Measurements from ENCODE around the gene CMSS1. TPM values are rescaled to one million over a fixed set of nuclear protein-coding genes. Genes with fewer than 3 reads are reported as not detected.

CMSS1 gene
- total RNA-seq, 1 experiment from 2014 or later, result 64.1 TPM

- intact Hi-C loops (cut with micrococcal nuclease), result no loop called here
- Histone ChIP-seq H3K36me3 (ENCODE audit: control insufficient read depth in 1 of 2, insufficient read depth in 2 of 2, low read length in 2 of 2) (no peaks in the 10 kb centered on the region), H3K4me3 (replicated peaks in 1 of 2; ENCODE audit: low read depth in 1 of 2, low read length in 2 of 2) (no peak overlapping the region), H2AFZ (ENCODE audit: low read depth, low read length, poor library complexity, severe bottlenecking) (no peak overlapping the region), H3K79me2 (ENCODE audit: insufficient read depth, low read length) (no peaks in the 10 kb centered on the region), H4K20me1 (ENCODE audit: insufficient read depth) (no peaks in the 10 kb centered on the region), H3K27ac (ENCODE audit: low read depth, low read length) (no peak overlapping the region), H3K4me1 (ENCODE audit: control insufficient read depth in 1 of 2, insufficient read depth in 2 of 2, low read length in 2 of 2) (no peaks in the 10 kb centered on the region), H3K4me2 (ENCODE audit: low read length) (no peak overlapping the region), H3K9me3 (ENCODE audit: control insufficient read depth in 1 of 2, insufficient read depth in 1 of 2, low read depth in 1 of 2, low read length in 2 of 2) (no peaks in the 10 kb centered on the region), H3K27me3 (ENCODE audit: insufficient read depth, low read length) (no peaks in the 10 kb centered on the region), H3K9ac (ENCODE audit: low read length) (no peak overlapping the region), H3K9me2 (ENCODE audit: insufficient read depth) (no peaks in the 10 kb centered on the region)
- ATAC-seq (no peak), DNase-seq (ENCODE audit: low read depth, low spot score) (no peak)
- POLR2A ChIA-PET, result no interaction called here
- RAD21 ChIA-PET (ENCODE audit: low non-redundant PET in 1 of 2, low total read pairs in 2 of 2, uncharacterized antibody in 2 of 2, unreplicated experiment in 2 of 2), result no interaction called here
- CTCF ChIA-PET, result no interaction called here
- BruUV-seq (replicated peaks), result no TSS peak
- no peak for TF ChIP-seq TCF7L2 (IDR thresholded peaks at IDR 0.05; ENCODE audit: borderline replicate concordance, extremely low read depth, insufficient read depth, insufficient read length)
- no peak for TF ChIP-seq SIN3A (IDR thresholded peaks at IDR 0.05; ENCODE audit: low read depth)
- TF ChIP-seq ZBTB33 (IDR thresholded peaks at IDR 0.05; ENCODE audit: extremely low read depth, insufficient replicate concordance, low read length), result no peak
- TF ChIP-seq ZNF274 (IDR thresholded peaks at IDR 0.05; ENCODE audit: low read depth, low read length), result no peak
- TF ChIP-seq, protein P1, sequence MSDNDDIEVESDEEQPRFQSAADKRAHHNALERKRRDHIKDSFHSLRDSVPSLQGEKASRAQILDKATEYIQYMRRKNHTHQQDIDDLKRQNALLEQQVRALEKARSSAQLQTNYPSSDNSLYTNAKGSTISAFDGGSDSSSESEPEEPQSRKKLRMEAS (IDR thresholded peaks at IDR 0.05), result no peak
- no peak for TF ChIP-seq REST (IDR thresholded peaks at IDR 0.05; ENCODE audit: low read depth)
- no peak for TF ChIP-seq SP1 (IDR thresholded peaks at IDR 0.05; ENCODE audit: low read depth)
- no peak for TF ChIP-seq EZH2 (IDR thresholded peaks at IDR 0.05)
- no peak for TF ChIP-seq YY1 (IDR thresholded peaks at IDR 0.05; ENCODE audit: extremely low read depth, insufficient replicate concordance, low read depth, low read length)
- no peak for TF ChIP-seq CBX3 (IDR thresholded peaks at IDR 0.05; ENCODE audit: low read depth)
- TF ChIP-seq, protein P2, sequence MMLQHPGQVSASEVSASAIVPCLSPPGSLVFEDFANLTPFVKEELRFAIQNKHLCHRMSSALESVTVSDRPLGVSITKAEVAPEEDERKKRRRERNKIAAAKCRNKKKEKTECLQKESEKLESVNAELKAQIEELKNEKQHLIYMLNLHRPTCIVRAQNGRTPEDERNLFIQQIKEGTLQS (IDR thresholded peaks at IDR 0.05), result no peak
- no peak for TF ChIP-seq RAD21 (IDR thresholded peaks at IDR 0.05; ENCODE audit: low read depth)
These were observed 312.3 kb downstream of the CMSS1 start for GRCh38 chr3:100129941-100130340.
